Activated naive CD4-positive, alpha-beta T cell treated with anti-CD3 and anti-CD28 coated beads, Interleukin-2, amount 50 U/mL, for 72 hours (primary cell): ENCODE measurements around the gene DDC. TPM values are rescaled to one million over a fixed set of nuclear protein-coding genes. Genes with fewer than 3 reads are reported as not detected.

Experiments
- ATAC-seq, 2 donors: fragments of 150-1000 bp; cut with Tn5 transposase; 2 replicates each; pipeline ENCODE4 v1.10.0; 2021; ENCODE audit warnings: mild to moderate bottlenecking in 2 of 2, moderate library complexity in 2 of 2
- DNase-seq, 2 donors: peaks; one replicate each; pipeline ENCODE4 v3.0.0; 2021 to 2022; ENCODE audit warnings: low spot score in 2 of 2
- H3K27ac Mint-ChIP-seq, 2 donors: one replicate each; pipeline ENCODE4 v1.8.0; 2022; ENCODE audit warnings: mild to moderate bottlenecking in 2 of 2, mixed read lengths in 2 of 2
- H3K36me3 Mint-ChIP-seq, 2 donors: one replicate each; pipeline ENCODE4 v1.8.0; 2022; ENCODE audit warnings: mixed read lengths in 2 of 2
- H3K9me3 Mint-ChIP-seq, 2 donors: one replicate each; pipeline ENCODE4 v1.8.0; 2022; ENCODE audit warnings: mixed read lengths in 2 of 2
- total RNA-seq, 2 donors: library from RNA; stranded (reverse); gene quantifications; one replicate each; pipeline ENCODE4 v1.2.3, GENCODE V29; 2022

The DDC gene
- total RNA-seq, 2 donors from 2014 or later = 0.43 TPM; not detected in 1

- Mint-ChIP-seq H3K9me3 (no peaks in the 10 kb centered on the region), H3K27ac (no peak overlapping the region), H3K36me3 (no peaks in the 10 kb centered on the region)
- no peak for DNase-seq
- no peak for ATAC-seq
Measured at GRCh38 chr7:50509459-50509858, 55.7 kb downstream of the DDC start.

GRCh38 chr7:50508471-50508943 lies 56.7 kb downstream of the DDC start:
- no peak overlapping the region for H3K27ac Mint-ChIP-seq
- no peaks in the 10 kb centered on the region for H3K36me3 Mint-ChIP-seq
- DNase-seq = no peak
- no peak for ATAC-seq
- H3K9me3 Mint-ChIP-seq = no peaks in the 10 kb centered on the region

GRCh38 chr7:50507898-50508470 lies 57.2 kb downstream of the DDC start:
- no peak for ATAC-seq
- no peak for DNase-seq
- Mint-ChIP-seq H3K27ac (no peak overlapping the region), H3K9me3 (no peaks in the 10 kb centered on the region), H3K36me3 (no peaks in the 10 kb centered on the region)

- H3K27ac Mint-ChIP-seq = no peak overlapping the region
- DNase-seq = no peak
- no peaks in the 10 kb centered on the region for H3K9me3 Mint-ChIP-seq
- no peak for ATAC-seq
- no peaks in the 10 kb centered on the region for H3K36me3 Mint-ChIP-seq
Measured at GRCh38 chr7:50505553-50506210, 59.5 kb downstream of the DDC start.

- DNase-seq (no peak), ATAC-seq (no peak)
- no peak overlapping the region for H3K27ac Mint-ChIP-seq
- no peaks in the 10 kb centered on the region for H3K9me3 Mint-ChIP-seq
- no peaks in the 10 kb centered on the region for H3K36me3 Mint-ChIP-seq
Measured at GRCh38 chr7:50504646-50505546, 60.3 kb downstream of the DDC start.

GRCh38 chr7:50502947-50503346 lies 62.3 kb downstream of the DDC start:
- Mint-ChIP-seq H3K36me3 (no peaks in the 10 kb centered on the region), H3K27ac (no peak overlapping the region), H3K9me3 (no peaks in the 10 kb centered on the region)
- DNase-seq (no peak), ATAC-seq (no peak)

GRCh38 chr7:50502001-50502684 lies 63.1 kb downstream of the DDC start:
- no peaks in the 10 kb centered on the region for H3K9me3 Mint-ChIP-seq
- DNase-seq = no peak
- H3K36me3 Mint-ChIP-seq = no peaks in the 10 kb centered on the region
- no peak for ATAC-seq
- no peak overlapping the region for H3K27ac Mint-ChIP-seq

GRCh38 chr7:50499092-50499491 lies 66.1 kb downstream of the DDC start:
- Mint-ChIP-seq H3K36me3 (no peaks in the 10 kb centered on the region), H3K9me3 (no peaks in the 10 kb centered on the region), H3K27ac (no peak overlapping the region)
- DNase-seq = no peak
- no peak for ATAC-seq

- no peak for DNase-seq
- ATAC-seq = no peak
- no peak overlapping the region for H3K27ac Mint-ChIP-seq
- no peaks in the 10 kb centered on the region for H3K36me3 Mint-ChIP-seq
- H3K9me3 Mint-ChIP-seq = no peaks in the 10 kb centered on the region
Measured at GRCh38 chr7:50497968-50498367, 67.2 kb downstream of the DDC start.

- no peak for ATAC-seq
- DNase-seq = no peak
- no peak overlapping the region for H3K27ac Mint-ChIP-seq
- no peaks in the 10 kb centered on the region for H3K36me3 Mint-ChIP-seq
- H3K9me3 Mint-ChIP-seq = no peaks in the 10 kb centered on the region
Measured at GRCh38 chr7:50497068-50497642, 68.0 kb downstream of the DDC start.

GRCh38 chr7:50496569-50496968 lies 68.6 kb downstream of the DDC start:
- H3K36me3 Mint-ChIP-seq = no peaks in the 10 kb centered on the region
- DNase-seq (no peak), ATAC-seq (no peak)
- no peak overlapping the region for H3K27ac Mint-ChIP-seq
- no peaks in the 10 kb centered on the region for H3K9me3 Mint-ChIP-seq

GRCh38 chr7:50495746-50496145 lies 69.5 kb downstream of the DDC start:
- ATAC-seq (no peak), DNase-seq (no peak)
- Mint-ChIP-seq H3K9me3 (no peaks in the 10 kb centered on the region), H3K36me3 (no peaks in the 10 kb centered on the region), H3K27ac (no peak overlapping the region)

GRCh38 chr7:50492770-50493519 lies 72.3 kb downstream of the DDC start:
- Mint-ChIP-seq H3K27ac (no peak overlapping the region), H3K36me3 (no peaks in the 10 kb centered on the region), H3K9me3 (no peaks in the 10 kb centered on the region)
- ATAC-seq (no peak), DNase-seq (no peak)

GRCh38 chr7:50491943-50492342 lies 73.3 kb downstream of the DDC start:
- Mint-ChIP-seq H3K36me3 (no peaks in the 10 kb centered on the region), H3K9me3 (no peaks in the 10 kb centered on the region), H3K27ac (no peak overlapping the region)
- ATAC-seq (no peak), DNase-seq (no peak)

- Mint-ChIP-seq H3K27ac (no peak overlapping the region), H3K36me3 (no peaks in the 10 kb centered on the region), H3K9me3 (no peaks in the 10 kb centered on the region)
- ATAC-seq (no peak), DNase-seq (no peak)
Measured at GRCh38 chr7:50491209-50491608, 74.0 kb downstream of the DDC start.

GRCh38 chr7:50488379-50488778 lies 76.8 kb downstream of the DDC start:
- Mint-ChIP-seq H3K27ac (no peak overlapping the region), H3K36me3 (no peaks in the 10 kb centered on the region), H3K9me3 (no peaks in the 10 kb centered on the region)
- DNase-seq (no peak), ATAC-seq (no peak)
